GM21786 (cell line): Measurements from ENCODE around the gene KCNMA1.

Source experiments
- ATAC-seq: cut with Tn5 transposase; IDR thresholded peaks from one replicate; pipeline ENCODE4 v1.9.1; 2021; ENCODE audit not compliant: unreplicated experiment

Gene KCNMA1

GRCh38 chr10:76942628-76943416 lies 694.8 kb downstream of the KCNMA1 start:
- no peak for ATAC-seq

DNA sequence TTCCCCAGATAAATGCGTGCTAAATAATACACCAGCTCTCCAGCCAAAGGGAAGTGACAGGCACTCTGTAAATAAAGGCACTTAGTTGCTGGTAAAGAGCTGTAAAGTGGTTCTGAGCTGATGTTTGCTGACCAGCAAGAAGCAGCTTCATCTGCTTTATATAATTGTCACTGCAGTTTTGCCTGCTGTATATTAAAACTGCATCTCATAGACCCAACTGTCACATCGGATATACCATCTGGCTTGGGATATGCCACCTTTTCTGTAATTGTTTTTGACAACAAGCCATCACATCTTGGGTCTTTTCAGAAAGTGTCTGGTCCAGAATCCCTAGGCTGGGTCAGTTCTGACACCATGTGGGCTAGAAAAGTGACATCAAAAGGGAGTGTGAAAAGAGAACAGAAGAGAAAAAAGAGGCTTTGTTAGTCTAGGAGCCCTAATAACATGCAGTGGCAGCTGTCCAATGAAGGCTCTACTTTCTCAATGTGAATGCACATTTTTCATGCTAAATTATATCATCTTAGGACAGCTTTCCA lies 697.6 kb downstream of the KCNMA1 start:
- no peak for ATAC-seq

GRCh38 chr10:76937181-76937600 lies 700.4 kb downstream of the KCNMA1 start:
- ATAC-seq, result no peak

DNA sequence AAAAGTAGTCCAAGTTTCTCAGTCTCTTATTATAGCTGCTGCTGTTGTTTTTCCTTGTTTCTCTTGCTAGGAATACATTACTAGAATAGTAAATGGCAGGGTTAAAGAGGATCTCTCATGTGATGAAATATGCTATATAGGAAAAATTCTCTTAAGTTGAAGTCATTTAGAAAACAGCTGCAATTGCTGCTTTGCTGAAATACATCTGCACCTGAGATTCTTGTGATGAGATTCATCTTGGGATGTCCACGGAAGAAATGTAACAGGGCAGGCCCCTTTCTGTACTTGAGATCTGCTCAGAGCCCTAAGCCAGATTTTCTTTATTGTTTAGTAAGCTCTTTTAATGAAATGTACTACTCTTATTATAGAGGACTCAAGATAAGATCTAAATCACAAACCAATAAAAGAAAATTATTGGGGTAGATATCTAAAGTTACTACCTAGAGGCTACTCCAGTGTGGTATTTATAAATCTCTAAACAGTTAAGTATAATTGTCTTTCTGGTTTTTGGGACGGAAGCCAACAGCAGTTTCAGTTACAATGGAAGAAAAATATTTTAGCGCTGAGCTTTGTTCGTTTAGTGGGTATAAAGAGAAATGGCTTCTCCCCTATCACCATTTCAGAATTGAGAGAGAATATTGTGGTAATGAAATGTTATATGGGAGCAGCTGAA lies 701.5 kb downstream of the KCNMA1 start:
- no peak for ATAC-seq

DNA sequence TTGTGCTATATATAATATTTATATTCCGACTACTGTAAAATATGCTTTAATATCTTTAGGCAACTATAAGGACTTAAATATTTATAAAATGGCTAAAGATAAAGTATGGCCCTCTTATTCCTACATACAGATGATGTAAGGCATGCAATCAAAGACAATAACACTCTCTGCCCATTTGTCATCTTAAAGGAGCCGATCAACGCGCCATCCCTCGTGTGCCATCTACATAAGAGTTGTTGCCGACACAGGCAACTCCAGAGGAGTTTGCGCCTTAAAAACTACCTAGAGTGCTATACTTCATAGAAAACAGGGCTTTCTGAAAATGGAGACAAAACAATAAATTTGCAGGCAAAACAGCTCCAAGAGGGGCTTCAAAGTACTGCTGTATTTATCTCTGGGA lies 709.0 kb downstream of the KCNMA1 start:
- no peak for ATAC-seq

DNA sequence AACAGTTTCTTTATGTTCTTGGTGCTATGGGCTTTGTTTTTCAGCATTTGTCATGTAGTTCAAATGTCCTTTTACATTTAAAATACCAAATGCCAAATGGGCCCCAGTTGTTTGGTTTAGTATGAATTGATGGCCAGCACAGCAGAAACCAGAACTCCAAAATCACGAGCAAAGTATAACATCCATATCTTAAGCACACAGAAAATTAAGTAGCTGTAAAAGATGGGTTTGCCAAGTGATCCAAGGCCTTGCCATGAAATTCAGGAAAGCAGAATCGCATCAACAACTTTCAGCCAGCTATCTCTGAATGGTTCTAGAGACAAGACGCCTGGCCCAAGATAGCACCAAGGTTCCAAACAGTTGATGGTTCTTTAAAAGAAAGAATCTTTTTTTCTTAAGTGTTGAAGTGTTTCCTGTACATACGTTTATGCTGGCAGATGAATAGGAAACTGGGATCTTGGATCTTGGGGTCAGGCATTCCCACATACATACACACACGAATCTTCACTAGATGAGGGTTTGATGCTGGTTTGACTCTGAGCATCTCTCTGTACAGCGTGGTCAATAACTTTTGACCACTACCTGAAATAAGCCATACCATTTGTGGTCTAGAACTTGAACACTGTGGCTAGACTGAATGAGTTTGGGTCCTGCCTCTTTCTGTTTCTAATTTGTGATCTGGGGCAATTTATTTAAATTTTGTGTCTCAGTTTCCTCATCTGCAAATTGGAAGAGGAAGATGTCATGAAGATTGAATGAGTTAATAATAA lies 711.8 kb downstream of the KCNMA1 start:
- ATAC-seq, result no peak

DNA sequence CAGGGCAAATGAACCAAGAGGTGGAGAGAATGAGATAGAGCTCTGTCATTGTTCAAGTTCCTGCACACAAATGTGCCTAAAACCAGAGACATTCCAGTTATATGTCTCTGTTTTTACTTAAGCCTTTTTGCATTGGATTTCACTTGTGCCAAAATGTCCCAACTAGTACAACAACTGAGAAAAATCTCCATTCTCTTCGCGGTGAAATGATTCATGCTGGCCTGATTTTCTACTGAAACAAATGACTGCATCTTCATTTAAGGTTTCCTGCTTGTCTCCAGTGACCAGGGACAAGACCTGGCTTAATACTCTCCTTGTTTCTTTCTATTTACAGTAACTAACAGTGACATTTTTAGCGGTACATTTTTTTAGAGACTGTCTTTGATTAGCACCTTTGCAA lies 714.9 kb downstream of the KCNMA1 start:
- ATAC-seq, result no peak

- ATAC-seq, result no peak
Measured at GRCh38 chr10:76921383-76922010, 716.1 kb downstream of the KCNMA1 start.

- no peak for ATAC-seq
Measured at GRCh38 chr10:76920581-76920980, 717.0 kb downstream of the KCNMA1 start.

GRCh38 chr10:76918106-76918505 lies 719.5 kb downstream of the KCNMA1 start:
- ATAC-seq, result no peak

DNA sequence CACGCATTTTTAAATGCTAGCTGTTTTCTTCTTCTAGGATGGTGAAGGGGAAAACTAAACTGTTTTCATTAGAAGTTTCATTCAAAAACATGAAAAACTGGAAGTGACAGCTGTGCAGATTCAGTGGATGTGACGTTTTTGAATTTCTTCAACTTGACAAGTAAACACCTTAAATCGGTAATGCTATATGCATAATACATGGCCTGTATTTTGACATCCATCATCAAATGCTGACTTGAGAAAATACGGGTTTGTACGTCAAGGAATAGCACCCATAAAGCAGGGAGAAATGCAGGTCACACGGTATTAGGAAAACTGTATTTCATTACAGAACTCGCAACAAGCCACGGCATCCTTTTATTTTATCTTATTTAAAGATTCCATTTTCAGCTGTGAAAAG lies 720.5 kb downstream of the KCNMA1 start:
- no peak for ATAC-seq

DNA sequence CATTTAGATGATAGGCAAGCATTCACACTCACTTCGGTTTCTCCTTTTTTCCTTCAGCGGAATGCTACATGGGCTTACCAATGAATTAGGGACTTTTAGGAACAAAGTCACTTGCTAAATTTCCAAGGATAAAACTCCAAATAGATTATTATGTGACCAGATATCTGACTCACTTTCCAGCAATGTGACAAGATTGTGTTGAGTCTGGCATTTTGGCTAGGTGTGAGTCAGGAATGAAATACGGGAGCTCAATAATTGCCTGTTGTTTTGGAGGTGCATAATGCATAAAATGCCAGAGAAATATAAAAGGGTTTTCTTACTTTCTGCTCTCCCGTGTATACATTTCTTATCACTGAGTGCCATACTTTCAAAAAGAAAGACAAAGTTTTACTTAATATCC lies 721.1 kb downstream of the KCNMA1 start:
- no peak for ATAC-seq

DNA sequence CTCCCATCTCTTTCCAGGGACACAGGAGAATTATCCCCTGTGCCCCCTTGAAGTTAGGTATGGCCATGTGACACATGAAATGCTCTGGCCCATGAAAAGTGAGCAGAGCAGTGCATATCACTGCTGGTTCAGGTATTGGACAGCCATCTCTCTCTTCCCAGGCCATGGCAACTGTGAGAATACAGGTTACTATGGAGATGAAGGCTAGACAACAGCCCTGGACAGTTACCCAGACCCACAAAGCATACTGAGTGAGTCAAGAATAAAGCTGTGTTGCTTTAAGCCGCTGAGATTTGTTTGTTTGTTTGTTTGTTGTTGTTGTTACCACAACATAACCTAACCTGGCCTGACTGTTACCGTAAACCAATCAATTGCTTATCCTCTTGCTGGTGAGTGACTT lies 722.3 kb downstream of the KCNMA1 start:
- no peak for ATAC-seq

DNA sequence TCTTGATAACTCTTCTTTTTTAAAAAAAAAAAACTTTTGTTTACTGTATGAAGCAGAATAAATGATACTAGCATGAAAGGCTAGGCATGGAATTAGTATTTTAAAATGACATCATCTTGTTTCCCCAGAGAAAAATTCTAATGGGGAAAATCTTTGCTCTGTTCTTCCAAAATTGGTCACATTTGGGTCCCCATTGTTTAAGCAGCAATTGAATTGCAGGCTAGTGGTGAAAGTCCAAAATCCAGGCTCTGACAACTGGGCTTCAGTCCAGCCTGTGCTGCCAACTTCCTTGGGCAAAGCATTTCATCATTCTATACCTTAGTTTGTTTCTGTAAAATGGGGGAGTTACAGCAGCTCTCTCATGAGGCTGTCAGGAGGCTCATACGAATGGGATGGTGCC lies 726.4 kb downstream of the KCNMA1 start:
- no peak for ATAC-seq

GRCh38 chr10:76910184-76910962 lies 727.2 kb downstream of the KCNMA1 start:
- no peak for ATAC-seq

DNA sequence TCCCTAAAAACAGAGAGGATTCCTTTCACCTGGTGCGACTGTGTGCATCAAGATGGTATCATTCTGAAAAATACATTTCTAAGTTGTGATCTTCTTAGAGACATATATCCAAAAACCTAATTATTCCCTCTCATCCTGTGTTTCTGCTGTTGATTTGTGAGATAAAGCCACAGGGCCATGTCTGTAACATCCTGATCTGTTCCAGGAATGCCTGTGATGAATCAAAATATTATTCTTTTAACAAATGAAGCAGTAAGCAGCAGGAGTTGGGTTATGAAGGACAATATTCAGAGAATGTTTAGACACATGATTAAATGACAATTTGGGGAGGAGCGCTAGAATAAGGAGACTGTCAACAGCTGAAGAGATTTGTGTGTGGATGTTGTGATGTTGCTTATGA lies 731.4 kb downstream of the KCNMA1 start:
- ATAC-seq, result no peak

DNA sequence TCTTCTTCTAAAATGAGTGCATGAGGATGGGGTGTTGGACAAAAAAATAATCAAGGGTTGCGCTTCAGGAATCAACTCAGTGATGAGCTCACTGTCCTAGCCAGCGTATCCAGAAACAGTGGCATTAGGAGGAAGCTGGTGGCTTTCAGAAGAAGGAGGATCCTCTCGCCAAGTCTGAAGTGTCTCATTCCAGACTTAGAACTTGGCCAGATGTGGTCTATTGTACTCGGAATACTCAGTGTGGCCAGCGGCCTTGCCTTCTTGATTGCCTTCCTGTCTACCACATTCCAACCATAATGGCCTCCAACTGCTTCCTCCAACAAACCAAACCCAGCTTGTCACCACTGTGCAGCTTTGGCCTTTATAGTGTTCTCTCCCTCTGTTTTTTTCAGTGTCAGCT lies 732.4 kb downstream of the KCNMA1 start:
- ATAC-seq, result no peak

- ATAC-seq, result no peak
Measured at GRCh38 chr10:76903387-76903945, 734.1 kb downstream of the KCNMA1 start.

- no peak for ATAC-seq
Measured at GRCh38 chr10:76902949-76903348, 734.7 kb downstream of the KCNMA1 start.

GRCh38 chr10:76901701-76902100 lies 735.9 kb downstream of the KCNMA1 start:
- no peak for ATAC-seq
